Testis (tissue), 5 donors: ENCODE results near the gene NLN. TPM values are rescaled to one million over a fixed set of nuclear protein-coding genes. Genes with fewer than 3 reads are reported as not detected.
"Not testable (repeated sequence)": the region's sequence is repeated elsewhere in the genome, so short reads cannot be mapped to it uniquely, and the experiment has no call there.

Source experiments
- DNase-seq: peaks from one replicate; pipeline ENCODE4 v3.0.0-alpha.2; 2019
- H3K27ac ChIP-seq, 2 donors: fragments of 200-600 bp; sonication (generic); one replicate each; pipeline ENCODE4 v1.5.1; 2019
- H3K27me3 ChIP-seq: fragments of 200-600 bp; sonication (generic); one replicate; pipeline ENCODE4 v1.5.1; 2019
- H3K36me3 ChIP-seq: fragments of 200-600 bp; sonication (generic); one replicate; pipeline ENCODE4 v1.5.1; 2017; ENCODE audit warnings: low read depth; ENCODE audit errors: missing control alignments
- H3K4me1 ChIP-seq: fragments of 200-600 bp; sonication (generic); one replicate; pipeline ENCODE4 v1.5.1; 2019
- H3K4me3 ChIP-seq, 2 donors: fragments of 200-600 bp; sonication (generic); one replicate each; pipeline ENCODE4 v1.5.1; 2017 to 2019
- H3K9me3 ChIP-seq: fragments of 200-600 bp; sonication (generic); one replicate; pipeline ENCODE4 v1.5.1; 2017
- POLR2A ChIP-seq: fragments of 450-650 bp; IDR thresholded peaks from one replicate; pipeline ENCODE4 v1.6.1; 2017; ENCODE audit warnings: antibody characterized with exemption, mild to moderate bottlenecking, moderate library complexity
- whole genome bisulfite sequencing, 2 donors: methylation state at CpG; one replicate each; pipeline ENCODE4 v1.1.5; 2018; 5-methylcytosine and 5-hydroxymethylcytosine counted together
- intact Hi-C: fragments of 100-400 bp; cut with DNase I; formaldehyde crosslinking; loops from one replicate; pipeline ENCODE4 v1.15.1; 2023; ENCODE audit warnings: low total_unique reads
- long read RNA-seq, 2 donors: transcript quantifications; one replicate each; lab custom pipeline, GENCODE V29; 2026
- polyA plus RNA-seq: library from polyadenylated mRNA; stranded (reverse); fragments of 350-450 nt; fragmentation: Illumina TruSeq; extraction: RNeasy Lipid Tissue Mini Kit (QIAGEN cat#74804); gene quantifications from one replicate; pipeline ENCODE4 v1.2.3, GENCODE V29; 2014; ENCODE audit warnings: low read depth, low replicate concordance; ENCODE audit not compliant: insufficient read depth
- total RNA-seq, 2 donors: library from RNA; depleted of rRNA; stranded (reverse); fragments of >200 nt; gene quantifications; one replicate each; pipeline ENCODE4 v1.2.3, GENCODE V29; 2016
- TF ChIP-seq, protein P1 (sequence below), 3 experiments: fragments of 450-650 bp in 2 of 3; fragments of 200-600 bp in 1 of 3; sonication (generic) in 1 of 3; IDR thresholded peaks; one replicate each; pipeline ENCODE4 v1.5.1; 2016 to 2019; ENCODE audit warnings: antibody characterized with exemption in 3 of 3, mild to moderate bottlenecking in 2 of 3, moderate library complexity in 1 of 3

The NLN gene
- total RNA-seq (10 to 100 TPM in 1 of 2 donors, 1 to 10 TPM in 1; 8.1 to 10.1 TPM), polyA plus RNA-seq (6.4 TPM)
- long read RNA-seq, donor 1, full-length matches to known transcripts, result 4 of 12 reads
- long read RNA-seq, donor 1, partial matches to known transcripts, result 8 of 12 reads
- long read RNA-seq, donor 1, other reads (novel, unspliced or antisense), result 0 of 12 reads
- long read RNA-seq, donor 2, partial matches to known transcripts, result 0 of 1 reads
- long read RNA-seq, donor 2, other reads (novel, unspliced or antisense), result 0 of 1 reads

- intact Hi-C loops, result no loop called here
- Histone ChIP-seq H3K4me3 (peak within 1 kb of the TSS; percentile 91 to 96), H3K4me1 (no peaks in the 10 kb centered on the region), H3K36me3 (no peaks in the 10 kb centered on the region), H3K27me3 (no peaks in the 10 kb centered on the region), H3K27ac (peak within 1 kb of the TSS; percentile 66 to 80), H3K9me3 (no peaks in the 10 kb centered on the region)
- 0 to 5% methylated on average over 4 to 42 of the region's 92 CpGs for WGBS, 2 donors
- TF ChIP-seq, protein P1, sequence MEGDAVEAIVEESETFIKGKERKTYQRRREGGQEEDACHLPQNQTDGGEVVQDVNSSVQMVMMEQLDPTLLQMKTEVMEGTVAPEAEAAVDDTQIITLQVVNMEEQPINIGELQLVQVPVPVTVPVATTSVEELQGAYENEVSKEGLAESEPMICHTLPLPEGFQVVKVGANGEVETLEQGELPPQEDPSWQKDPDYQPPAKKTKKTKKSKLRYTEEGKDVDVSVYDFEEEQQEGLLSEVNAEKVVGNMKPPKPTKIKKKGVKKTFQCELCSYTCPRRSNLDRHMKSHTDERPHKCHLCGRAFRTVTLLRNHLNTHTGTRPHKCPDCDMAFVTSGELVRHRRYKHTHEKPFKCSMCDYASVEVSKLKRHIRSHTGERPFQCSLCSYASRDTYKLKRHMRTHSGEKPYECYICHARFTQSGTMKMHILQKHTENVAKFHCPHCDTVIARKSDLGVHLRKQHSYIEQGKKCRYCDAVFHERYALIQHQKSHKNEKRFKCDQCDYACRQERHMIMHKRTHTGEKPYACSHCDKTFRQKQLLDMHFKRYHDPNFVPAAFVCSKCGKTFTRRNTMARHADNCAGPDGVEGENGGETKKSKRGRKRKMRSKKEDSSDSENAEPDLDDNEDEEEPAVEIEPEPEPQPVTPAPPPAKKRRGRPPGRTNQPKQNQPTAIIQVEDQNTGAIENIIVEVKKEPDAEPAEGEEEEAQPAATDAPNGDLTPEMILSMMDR (IDR thresholded peaks at IDR 0.05), result no peak
- no peak for TF ChIP-seq POLR2A
- DNase-seq, result peak; percentile 90
These were observed at the start of gene NLN, which contains the start of gene SGTB for GRCh38 chr5:65721720-65722574. Gene NLN, plus strand, starts transcription at chr5:65722205. Its CDS starts 169 bp downstream, at chr5:65722374. Gene SGTB, minus strand, starts transcription at chr5:65722109. Its CDS starts 1,302 bp downstream, at chr5:65720807.

GRCh38 chr5:65672796-65673195 lies 49.2 kb upstream of the NLN start:
- Histone ChIP-seq H3K36me3 (no peaks in the 10 kb centered on the region), H3K4me1 (no peaks in the 10 kb centered on the region), H3K27ac (no peak overlapping the region), H3K27me3 (no peaks in the 10 kb centered on the region), H3K4me3 (no peak overlapping the region), H3K9me3 (no peaks in the 10 kb centered on the region)
- no peak for DNase-seq
- intact Hi-C loops, result no loop called here
- TF ChIP-seq, protein P1 (IDR thresholded peaks at IDR 0.05), result no peak
- no peak for TF ChIP-seq POLR2A
- 88 to 89% methylated on average over 1 of the region's 1 CpG for WGBS, 2 donors

- no peak for TF ChIP-seq POLR2A
- TF ChIP-seq, protein P1 (IDR thresholded peaks at IDR 0.05), result no peak
- no peaks in the 10 kb centered on the region for H3K36me3 ChIP-seq
- no peak for DNase-seq
- intact Hi-C loops, result no loop called here
- no peaks in the 10 kb centered on the region for H3K4me1 ChIP-seq
- H3K27me3 ChIP-seq, result no peaks in the 10 kb centered on the region
- H3K27ac ChIP-seq, result no peak overlapping the region
- no peak overlapping the region for H3K4me3 ChIP-seq
- no peaks in the 10 kb centered on the region for H3K9me3 ChIP-seq
These were observed 47.3 kb upstream of the NLN start for GRCh38 chr5:65674749-65675148.

DNA sequence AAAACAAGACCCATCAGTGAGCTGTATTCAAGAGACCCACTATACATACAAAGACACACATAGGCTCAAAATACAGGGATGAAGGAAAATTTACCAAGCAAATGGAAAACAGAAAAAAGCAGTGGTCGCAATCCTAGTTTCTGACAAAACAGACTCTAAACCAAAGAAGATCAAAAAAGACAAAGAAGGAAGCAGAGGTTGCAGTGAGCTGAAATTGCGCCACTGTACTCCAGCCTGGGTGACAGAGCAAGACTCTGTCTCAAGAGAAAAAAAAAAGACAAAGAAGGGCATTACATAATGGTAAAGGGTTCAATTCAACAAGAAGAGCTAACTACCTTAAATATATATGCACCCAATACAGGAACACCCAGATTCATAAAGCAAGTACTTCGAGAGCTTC lies 45.9 kb upstream of the NLN start:
- H3K27me3 ChIP-seq, intact Hi-C loops, H3K4me1 ChIP-seq, H3K27ac ChIP-seq, H3K36me3 ChIP-seq, DNase-seq, H3K4me3 ChIP-seq, H3K9me3 ChIP-seq: not testable (repeated sequence)
- WGBS, 2 donors, result 85 to 90% methylated on average over 3 of the region's 3 CpGs

- 93 to 95% methylated on average over 3 of the region's 3 CpGs for WGBS, 2 donors
- DNase-seq, result no peak
- Histone ChIP-seq H3K27me3 (no peaks in the 10 kb centered on the region), H3K4me1 (no peaks in the 10 kb centered on the region), H3K36me3 (no peaks in the 10 kb centered on the region), H3K4me3 (no peak overlapping the region), H3K27ac (no peak overlapping the region), H3K9me3 (no peaks in the 10 kb centered on the region)
- TF ChIP-seq, protein P1 (IDR thresholded peaks at IDR 0.05), result no peak
- no peak for TF ChIP-seq POLR2A
- intact Hi-C loops, result no loop called here
These were observed 39.9 kb upstream of the NLN start for GRCh38 chr5:65682148-65682547.
